Right kidney (tissue), 1 donor: ENCODE data around the gene MRPL20.
A peak's percentile ranks its signal among the peaks of the same experiment; 100 is the strongest.

ENCODE experiments used
- DNase-seq: peaks from one replicate; pipeline ENCODE4 v3.0.0-alpha.2; 2016

Gene MRPL20

GRCh38 chr1:1364266-1364665 is 42.8 kb downstream of the MRPL20 start:
- DNase-seq = no peak

GRCh38 chr1:1361982-1362423 is 45.1 kb downstream of the MRPL20 start:
- DNase-seq = peak; percentile 53

- DNase-seq = no peak
These were observed 45.7 kb downstream of the MRPL20 start for GRCh38 chr1:1361233-1361981.

GRCh38 chr1:1360506-1361169 is 46.5 kb downstream of the MRPL20 start:
- peak; percentile 44 for DNase-seq

GRCh38 chr1:1359664-1360468 is 47.2 kb downstream of the MRPL20 start:
- DNase-seq = peak; percentile 79

- DNase-seq = peak; percentile 76
These were observed 47.8 kb downstream of the MRPL20 start for GRCh38 chr1:1359308-1359663.

- peak; percentile 71 for DNase-seq
These were observed 48.4 kb downstream of the MRPL20 start, which contains the start of gene MXRA8 for GRCh38 chr1:1358433-1359271. Gene MXRA8 (minus strand): TSS chr1:1358555. CDS start chr1:1358504, 51 bp downstream.

- peak; percentile 81 for DNase-seq
These were observed 49.1 kb downstream of the MRPL20 start for GRCh38 chr1:1357871-1358432.

GRCh38 chr1:1356796-1357401 is 50.2 kb downstream of the MRPL20 start:
- no peak for DNase-seq

GRCh38 chr1:1356166-1356795 is 50.8 kb downstream of the MRPL20 start:
- no peak for DNase-seq

GRCh38 chr1:1355416-1355815 is 51.7 kb downstream of the MRPL20 start:
- peak; percentile 50 for DNase-seq

- peak; percentile 63 for DNase-seq
These were observed 52.5 kb downstream of the MRPL20 start for GRCh38 chr1:1354271-1355247.

- DNase-seq = peak; percentile 58
These were observed 53.5 kb downstream of the MRPL20 start for GRCh38 chr1:1353389-1354151.

GRCh38 chr1:1352786-1353388 is 54.2 kb downstream of the MRPL20 start:
- DNase-seq = no peak
